Activated T-cell treated with anti-CD3 and anti-CD28 coated beads, Interleukin-2, amount 50 U/mL, for 24 hours (primary cell): Measurements from ENCODE around the gene HEATR5A.
"Not testable (repeated sequence)": the region's sequence is repeated elsewhere in the genome, so short reads cannot be mapped to it uniquely, and the experiment has no call there.

Experiments
- DNase-seq: peaks from one replicate; pipeline ENCODE4 v3.0.0-alpha.2; 2020
- H3K27ac Mint-ChIP-seq: 2 replicates; pipeline ENCODE4 v1.8.0; 2020; ENCODE audit warnings: mild to moderate bottlenecking, mixed read lengths
- H3K27me3 Mint-ChIP-seq: 2 replicates; pipeline ENCODE4 v1.8.0; 2020; ENCODE audit warnings: mixed read lengths
- H3K36me3 Mint-ChIP-seq: 2 replicates; pipeline ENCODE4 v1.8.0; 2020; ENCODE audit warnings: low read depth, mixed read lengths
- H3K4me1 Mint-ChIP-seq: 2 replicates; pipeline ENCODE4 v1.8.0; 2020; ENCODE audit warnings: low read depth, mixed read lengths
- H3K4me3 Mint-ChIP-seq: 2 replicates; pipeline ENCODE4 v1.8.0; 2020; ENCODE audit warnings: mild to moderate bottlenecking, moderate library complexity, mixed read lengths
- H3K9me3 Mint-ChIP-seq: 2 replicates; pipeline ENCODE4 v1.8.0; 2020; ENCODE audit warnings: mixed read lengths

Gene HEATR5A

DNA sequence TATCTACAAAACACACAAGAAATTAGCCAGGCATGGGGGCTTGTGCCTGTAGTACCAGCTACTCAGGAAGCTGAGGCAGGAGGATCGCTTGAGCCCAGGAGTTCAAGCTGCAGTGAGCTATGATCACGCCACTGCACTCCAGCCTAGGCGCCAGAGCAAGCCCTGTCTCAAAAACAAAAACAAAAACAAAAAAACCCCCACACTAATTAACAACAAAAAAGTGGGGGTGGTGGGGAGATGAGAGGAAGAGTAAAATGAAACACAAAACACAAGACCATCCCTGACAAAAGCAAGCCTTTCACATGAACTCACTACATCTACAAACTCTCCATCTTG, 158.9 kb downstream of the HEATR5A start:
- Mint-ChIP-seq H3K27ac (no peak overlapping the region), H3K4me1 (peaks cover 6% of the 10 kb centered on the region), H3K4me3 (no peak overlapping the region), H3K36me3 (no peaks in the 10 kb centered on the region), H3K9me3 (no peaks in the 10 kb centered on the region), H3K27me3 (no peaks in the 10 kb centered on the region)
- no peak for DNase-seq

DNA sequence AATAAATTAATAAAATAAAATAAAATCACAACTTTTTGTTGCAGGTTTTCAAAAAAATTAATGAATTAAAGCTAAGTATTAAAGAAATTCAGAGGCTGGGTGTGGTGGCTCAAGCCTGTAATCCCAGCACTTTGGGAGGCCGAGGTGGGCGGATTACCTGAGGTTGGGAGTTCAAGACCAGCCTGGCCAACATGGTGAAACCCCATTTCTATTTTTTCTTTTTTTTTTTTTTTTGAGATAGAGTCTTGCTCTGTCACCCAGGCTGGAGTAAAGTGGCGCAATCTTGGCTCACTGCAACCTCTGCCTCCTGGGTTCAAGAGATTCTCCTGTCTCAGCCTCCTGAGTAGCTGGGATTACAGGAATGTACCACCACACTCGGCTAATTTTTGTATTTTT, 161.3 kb downstream of the HEATR5A start:
- not testable (repeated sequence) for H3K36me3 Mint-ChIP-seq, DNase-seq, H3K9me3 Mint-ChIP-seq, H3K27ac Mint-ChIP-seq, H3K27me3 Mint-ChIP-seq, H3K4me3 Mint-ChIP-seq, H3K4me1 Mint-ChIP-seq

DNA sequence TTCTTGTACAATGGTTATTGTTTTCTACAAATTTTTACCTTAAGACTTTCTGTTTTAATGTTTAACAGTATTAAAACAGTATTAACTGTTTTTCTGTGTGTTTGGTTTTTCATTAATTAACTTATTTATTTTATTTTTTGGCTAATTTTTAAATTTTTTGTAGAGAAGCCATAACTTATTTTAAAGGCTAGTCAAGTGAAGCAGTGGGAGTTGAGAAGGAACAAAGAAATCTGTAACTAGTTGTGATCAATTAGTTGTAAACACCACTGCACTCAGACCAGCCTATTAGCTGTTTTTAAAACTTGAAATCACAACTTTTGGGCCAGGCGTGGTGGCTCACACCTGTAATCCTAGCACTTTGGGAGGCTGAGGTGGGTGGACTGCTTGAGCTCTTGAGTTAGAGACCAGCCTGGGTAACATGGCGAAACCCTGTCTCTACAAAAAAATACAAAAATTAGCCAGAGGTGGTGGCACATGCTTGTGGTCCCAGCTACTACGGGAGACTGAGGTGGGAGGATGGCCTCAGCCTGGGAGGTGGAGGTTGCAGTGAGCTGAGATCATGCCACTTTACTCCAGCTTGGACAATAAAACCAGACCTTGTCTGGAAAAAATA, 161.8 kb downstream of the HEATR5A start:
- H3K4me3 Mint-ChIP-seq = no peak overlapping the region
- no peaks in the 10 kb centered on the region for H3K4me1 Mint-ChIP-seq
- H3K27me3 Mint-ChIP-seq = no peaks in the 10 kb centered on the region

DNA sequence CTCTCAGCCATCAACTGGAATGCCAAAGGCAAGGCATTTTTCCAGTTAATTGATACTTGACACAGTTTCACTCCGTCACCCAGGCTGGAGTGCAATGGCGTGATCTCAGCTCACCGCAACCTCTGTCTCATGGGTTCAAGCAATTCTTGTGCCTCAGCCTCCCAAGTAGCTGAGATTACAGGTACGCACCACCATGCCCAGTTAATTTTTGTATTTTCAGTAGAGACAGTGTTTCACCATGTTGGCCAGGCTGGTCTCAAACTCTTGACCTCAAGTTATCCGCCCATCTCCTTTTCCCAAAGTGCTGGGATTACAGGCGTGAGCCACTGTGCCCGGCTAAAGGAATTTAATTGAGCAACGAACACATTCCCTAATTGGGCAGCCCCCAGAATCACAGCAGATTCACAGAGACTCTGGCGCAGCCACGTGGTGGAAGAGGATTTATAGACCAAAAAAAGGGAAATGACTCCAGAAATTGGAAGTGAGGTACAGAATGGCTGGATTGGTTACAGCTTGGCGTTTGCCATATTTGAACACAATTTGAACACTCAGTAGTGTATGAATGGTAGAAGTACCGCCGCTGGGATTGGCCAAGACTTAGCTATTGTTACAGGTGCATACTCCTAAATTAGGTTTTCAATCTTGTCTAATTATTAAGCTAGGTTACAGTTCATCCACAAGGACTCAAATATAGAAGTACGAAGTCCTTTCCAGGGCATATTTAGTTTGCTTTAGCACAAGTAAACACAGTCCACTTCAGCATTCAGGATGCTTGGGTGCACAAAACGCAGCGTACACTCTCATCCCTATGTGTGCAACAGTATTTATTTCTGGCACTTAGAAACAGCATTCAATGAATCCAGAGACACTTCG, 162.6 kb downstream of the HEATR5A start:
- H3K4me3 Mint-ChIP-seq, H3K4me1 Mint-ChIP-seq, H3K27me3 Mint-ChIP-seq, H3K9me3 Mint-ChIP-seq, H3K36me3 Mint-ChIP-seq, DNase-seq, H3K27ac Mint-ChIP-seq: not testable (repeated sequence)

More for the DNA sequence above, 161.8 kb downstream of the HEATR5A start:
- DNase-seq = no peak
- Mint-ChIP-seq H3K36me3 (no peaks in the 10 kb centered on the region), H3K9me3 (no peaks in the 10 kb centered on the region), H3K27ac (no peak overlapping the region)

DNA sequence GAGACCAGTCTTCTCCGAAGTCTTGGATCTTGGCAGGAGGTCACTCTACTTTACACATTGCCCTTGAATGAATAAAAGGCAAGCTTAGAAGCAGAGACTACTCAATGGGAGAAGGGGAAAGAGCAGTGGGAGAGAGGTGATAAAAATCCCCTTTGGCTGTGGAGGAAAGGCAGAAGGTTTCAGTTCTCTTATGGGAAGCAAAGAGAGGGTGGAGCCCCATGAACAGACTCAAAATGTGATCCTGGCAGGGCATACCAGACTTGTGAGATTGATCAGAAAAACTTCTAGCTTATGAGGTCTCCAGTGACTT, 163.2 kb downstream of the HEATR5A start:
- Mint-ChIP-seq H3K9me3 (no peaks in the 10 kb centered on the region), H3K27ac (no peak overlapping the region), H3K4me3 (no peak overlapping the region), H3K27me3 (no peaks in the 10 kb centered on the region), H3K4me1 (no peaks in the 10 kb centered on the region), H3K36me3 (no peaks in the 10 kb centered on the region)
- no peak for DNase-seq

DNA sequence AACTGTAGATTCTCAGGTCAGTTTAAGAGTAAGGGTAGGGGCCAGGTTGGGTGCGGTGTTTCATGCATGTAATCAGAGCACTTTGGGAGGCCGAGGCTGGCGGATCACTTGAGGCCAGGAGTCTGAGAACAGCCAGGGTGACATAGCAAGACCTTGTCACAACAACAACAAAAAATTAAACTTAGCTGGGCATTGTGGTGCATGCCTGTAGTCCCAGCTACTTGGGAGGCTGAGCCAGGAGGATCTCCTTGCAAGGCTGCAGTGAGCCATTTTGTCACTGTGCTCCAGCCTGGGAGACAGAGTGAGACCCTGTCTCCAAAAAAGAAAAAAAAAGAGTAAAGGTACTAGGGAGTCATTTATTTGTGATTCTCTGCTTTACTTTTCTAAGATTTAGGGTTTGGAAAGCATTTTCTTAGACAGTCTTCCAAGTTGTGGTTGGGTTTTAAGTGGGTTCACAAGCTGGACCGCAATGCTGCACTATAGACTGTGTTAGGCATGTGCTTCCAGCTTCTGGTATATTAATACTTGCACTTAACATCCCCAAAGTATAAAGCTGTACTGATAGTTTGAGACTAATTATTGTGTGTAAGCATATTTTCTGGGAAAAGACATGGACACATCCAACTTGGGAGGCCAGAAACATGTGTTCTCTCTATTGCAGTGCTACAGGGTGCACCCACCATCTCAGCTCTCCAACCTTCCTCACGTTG, 163.7 kb downstream of the HEATR5A start:
- no peaks in the 10 kb centered on the region for H3K27me3 Mint-ChIP-seq
- no peak for DNase-seq
- H3K36me3 Mint-ChIP-seq = no peaks in the 10 kb centered on the region
- no peak overlapping the region for H3K27ac Mint-ChIP-seq
- no peak overlapping the region for H3K4me3 Mint-ChIP-seq
- no peaks in the 10 kb centered on the region for H3K9me3 Mint-ChIP-seq
- no peaks in the 10 kb centered on the region for H3K4me1 Mint-ChIP-seq

DNA sequence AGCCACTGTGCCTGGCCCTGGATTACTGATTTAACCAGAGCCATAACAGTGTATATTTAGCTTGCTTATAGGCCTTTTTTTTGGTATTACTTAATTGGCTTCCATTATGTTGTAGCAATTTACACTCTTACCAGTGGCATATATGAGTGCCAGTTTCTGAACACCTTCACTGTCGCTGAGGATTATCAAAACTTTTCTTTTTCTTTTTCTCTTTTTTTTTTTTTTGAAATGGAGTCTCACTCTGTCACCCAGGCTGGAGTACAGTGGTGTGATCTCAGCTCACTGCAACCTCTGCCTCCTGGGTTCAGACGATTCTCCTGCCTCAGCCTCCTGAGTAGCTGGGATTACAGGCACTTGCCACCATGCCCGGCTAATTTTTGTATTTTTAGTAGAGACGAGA, 164.4 kb downstream of the HEATR5A start:
- H3K4me1 Mint-ChIP-seq, DNase-seq, H3K27me3 Mint-ChIP-seq, H3K27ac Mint-ChIP-seq, H3K9me3 Mint-ChIP-seq, H3K36me3 Mint-ChIP-seq, H3K4me3 Mint-ChIP-seq: not testable (repeated sequence)

DNA sequence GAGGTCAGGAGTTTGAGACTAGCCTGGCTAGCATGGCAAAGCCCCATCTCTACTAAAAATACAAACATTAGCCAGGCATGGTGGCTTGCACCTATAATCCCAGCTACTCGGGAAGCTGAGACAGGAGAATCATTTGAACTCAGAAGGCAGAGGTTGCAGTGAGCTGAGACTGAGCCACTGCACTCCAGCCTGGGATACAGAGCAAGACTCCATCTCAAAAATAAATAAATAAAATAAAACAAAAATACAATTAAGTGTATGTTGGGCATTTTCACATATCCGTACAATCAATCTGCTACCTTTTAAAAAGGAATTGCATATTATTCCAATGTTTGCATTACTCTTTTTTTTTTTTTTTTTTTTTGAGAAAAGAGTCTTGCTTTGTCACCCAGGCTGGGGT, 165.1 kb downstream of the HEATR5A start:
- DNase-seq = no peak
- Mint-ChIP-seq H3K27ac (no peak overlapping the region), H3K36me3 (no peaks in the 10 kb centered on the region), H3K27me3 (no peaks in the 10 kb centered on the region), H3K9me3 (no peaks in the 10 kb centered on the region), H3K4me3 (no peak overlapping the region), H3K4me1 (no peaks in the 10 kb centered on the region)

DNA sequence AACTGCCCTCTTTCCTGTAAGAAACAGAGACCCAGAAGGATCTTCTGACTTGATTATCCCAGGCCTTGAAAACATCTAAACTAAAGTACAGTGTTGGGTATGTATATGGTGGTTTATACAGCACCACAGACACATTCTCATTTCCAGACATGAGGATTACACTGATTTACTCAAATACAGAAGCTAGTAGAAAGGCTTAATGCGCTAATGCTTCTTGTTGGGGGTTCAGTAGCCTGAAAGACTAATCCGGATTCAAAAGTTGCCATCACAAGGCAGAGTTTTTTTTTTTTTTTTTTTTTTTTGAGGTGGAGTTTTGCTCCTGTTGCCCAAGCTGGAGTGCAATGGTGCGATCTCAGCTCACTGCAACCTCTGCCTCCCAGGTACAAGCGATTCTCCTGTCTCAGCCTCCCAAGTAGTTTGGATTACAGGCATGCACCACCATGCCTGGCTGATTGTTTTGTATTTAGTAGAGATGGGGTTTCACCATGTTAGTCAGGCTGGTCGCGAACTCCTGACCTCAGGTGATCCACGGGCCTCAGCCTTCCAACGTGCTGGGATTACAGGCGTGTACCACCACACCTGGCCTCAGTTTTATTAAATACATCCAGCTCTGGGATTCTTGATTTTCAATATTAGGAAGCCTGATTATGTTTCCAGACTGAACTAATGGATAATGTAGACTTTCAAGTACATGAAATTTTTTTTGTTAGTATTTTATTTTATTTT, 166.4 kb downstream of the HEATR5A start:
- DNase-seq = no peak
- no peaks in the 10 kb centered on the region for H3K4me1 Mint-ChIP-seq
- no peak overlapping the region for H3K4me3 Mint-ChIP-seq
- no peak overlapping the region for H3K27ac Mint-ChIP-seq
- no peaks in the 10 kb centered on the region for H3K36me3 Mint-ChIP-seq
- H3K9me3 Mint-ChIP-seq = no peaks in the 10 kb centered on the region
- no peaks in the 10 kb centered on the region for H3K27me3 Mint-ChIP-seq

DNA sequence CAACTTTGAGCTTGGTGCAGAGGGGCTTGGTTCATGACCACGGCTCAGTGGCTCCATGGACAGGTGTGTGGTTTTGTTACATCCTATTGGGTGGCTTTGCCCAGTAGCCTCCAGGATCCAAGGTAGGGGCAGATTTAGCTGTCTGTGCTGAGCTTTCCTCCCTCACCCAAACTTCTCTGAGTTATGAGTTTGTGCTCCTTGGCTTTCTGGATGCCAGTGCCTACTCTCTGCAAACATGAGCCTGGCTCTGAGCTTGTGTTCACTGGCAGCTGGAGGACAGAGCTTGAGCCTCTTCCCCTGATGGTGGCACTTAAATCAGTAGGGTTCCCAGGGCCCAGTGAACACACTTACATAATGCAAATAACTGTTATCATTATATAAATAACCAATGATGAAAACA, 167.5 kb downstream of the HEATR5A start:
- H3K27me3 Mint-ChIP-seq = no peaks in the 10 kb centered on the region
- H3K4me1 Mint-ChIP-seq = no peaks in the 10 kb centered on the region
- no peak overlapping the region for H3K4me3 Mint-ChIP-seq
- no peaks in the 10 kb centered on the region for H3K36me3 Mint-ChIP-seq
- no peak overlapping the region for H3K27ac Mint-ChIP-seq
- DNase-seq = no peak
- H3K9me3 Mint-ChIP-seq = no peaks in the 10 kb centered on the region

DNA sequence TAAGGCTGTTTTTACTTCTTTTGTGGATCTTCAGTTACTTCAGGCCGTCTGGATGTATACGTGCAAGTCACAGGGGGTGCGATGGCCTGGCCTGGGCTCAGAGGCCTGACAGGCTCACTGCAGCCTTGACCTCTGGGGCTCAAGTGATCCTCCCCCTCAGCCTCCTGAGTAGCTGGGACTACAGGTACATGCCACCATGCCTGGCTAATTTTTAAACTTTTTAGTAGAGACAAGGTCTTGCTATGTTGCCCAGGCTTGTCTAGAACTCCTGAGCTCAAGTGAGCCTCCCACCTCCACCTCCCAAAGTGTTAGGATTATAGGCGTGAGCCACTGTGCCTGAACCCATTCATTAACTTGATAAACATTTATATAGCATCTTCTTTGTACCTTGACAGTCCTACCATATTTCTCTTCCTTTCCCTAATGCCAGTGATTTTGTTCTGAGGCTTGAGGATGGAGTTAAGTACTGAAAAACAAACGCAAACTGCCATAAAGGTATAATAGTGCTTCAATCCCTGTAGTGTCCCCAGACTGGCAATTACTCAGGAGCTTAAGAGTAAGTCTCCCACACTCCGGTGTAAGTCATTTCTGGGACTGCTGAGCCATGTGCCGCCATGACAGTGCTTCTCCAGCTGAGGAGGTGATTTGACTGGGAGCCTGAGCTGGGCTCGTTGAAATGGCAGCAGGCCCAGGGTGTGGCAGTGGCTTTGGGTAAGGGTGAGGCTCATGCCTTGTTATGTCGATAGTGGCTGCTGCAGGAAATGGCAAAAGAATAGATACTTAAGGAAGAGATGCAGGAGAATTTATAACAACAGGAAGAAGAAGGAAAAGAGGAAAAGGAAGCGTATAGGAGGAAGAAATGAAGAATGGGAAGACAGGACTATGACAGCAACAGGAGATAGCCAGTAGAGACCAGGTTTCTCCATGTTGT, 169.1 kb downstream of the HEATR5A start:
- Mint-ChIP-seq H3K4me3 (no peak overlapping the region), H3K4me1 (no peaks in the 10 kb centered on the region), H3K9me3 (no peaks in the 10 kb centered on the region), H3K27me3 (no peaks in the 10 kb centered on the region), H3K36me3 (no peaks in the 10 kb centered on the region), H3K27ac (no peak overlapping the region)
- no peak for DNase-seq

DNA sequence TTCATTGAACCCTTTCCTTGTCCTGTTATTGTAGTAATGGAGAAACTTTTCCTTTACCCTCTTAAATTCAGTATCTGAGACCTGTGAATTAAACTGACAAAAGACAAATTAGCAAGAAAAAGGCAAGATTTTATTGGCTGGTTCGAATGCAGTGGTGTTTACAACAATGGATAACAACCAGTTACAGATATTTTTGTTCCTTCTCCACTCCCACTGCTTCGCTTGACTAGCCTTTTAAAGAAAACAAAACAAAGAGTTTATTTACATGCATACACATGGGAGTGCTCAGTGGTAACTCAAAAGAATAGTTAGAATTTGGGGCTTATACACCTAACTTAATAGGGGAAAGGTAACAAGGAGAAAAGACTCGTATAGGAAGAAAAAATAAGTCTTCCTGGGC, 175.7 kb downstream of the HEATR5A start:
- H3K27me3 Mint-ChIP-seq = no peaks in the 10 kb centered on the region
- no peaks in the 10 kb centered on the region for H3K36me3 Mint-ChIP-seq
- no peaks in the 10 kb centered on the region for H3K9me3 Mint-ChIP-seq
- no peak overlapping the region for H3K4me3 Mint-ChIP-seq
- H3K27ac Mint-ChIP-seq = no peak overlapping the region
- H3K4me1 Mint-ChIP-seq = peaks cover 19% of the 10 kb centered on the region
- no peak for DNase-seq

DNA sequence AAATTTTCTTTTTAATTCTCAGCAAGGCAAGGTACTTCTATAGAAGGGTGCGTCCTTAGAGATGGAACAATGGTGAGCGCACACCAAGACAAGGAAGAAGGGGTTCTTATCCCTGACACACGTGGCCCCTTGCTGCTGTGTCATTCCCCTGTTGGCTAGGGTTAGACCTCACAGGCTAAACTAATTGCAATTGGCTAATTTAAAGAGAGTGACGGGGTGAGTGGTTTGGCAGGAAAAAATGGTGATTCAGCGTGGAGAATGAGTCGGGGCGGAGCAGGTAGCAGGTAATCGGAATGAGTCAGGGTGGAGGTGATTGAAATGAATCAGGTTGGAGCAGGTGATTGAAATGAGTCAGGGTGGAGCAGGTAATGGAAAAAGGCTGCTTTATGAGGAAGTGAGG, 176.5 kb downstream of the HEATR5A start:
- Mint-ChIP-seq H3K36me3 (no peaks in the 10 kb centered on the region), H3K4me1 (peaks cover 23% of the 10 kb centered on the region), H3K4me3 (no peak overlapping the region), H3K27me3 (no peaks in the 10 kb centered on the region), H3K9me3 (no peaks in the 10 kb centered on the region), H3K27ac (peak overlapping the region; percentile 30)
- no peak for DNase-seq
